Activated B cell treated with CpG ODN at 0.5 μM for 24 hours (primary cell): ENCODE measurements around the gene NRAS. TPM values are rescaled to one million over a fixed set of nuclear protein-coding genes. Genes with fewer than 3 reads are reported as not detected.

Experiments
- ATAC-seq: fragments of 200-7000 bp; cut with Tn5 transposase; one replicate; pipeline ENCODE4 v1.10.0; 2021; ENCODE audit warnings: low read depth, mild to moderate bottlenecking, moderate library complexity
- CTCF ChIA-PET: fragments of 350-600 bp; sonication (Branson Sonifier 250); formaldehyde crosslinking; loops from one replicate; lab custom pipeline; 2021; ENCODE audit warnings: antibody characterized with exemption; lab: Charles Lee
- POLR2A ChIA-PET: fragments of 350-600 bp; sonication (Branson Sonifier 250); formaldehyde crosslinking; loops from one replicate; lab custom pipeline; 2021; ENCODE audit warnings: antibody characterized with exemption; lab: Charles Lee
- DNase-seq: peaks from one replicate; pipeline ENCODE4 v3.0.0; 2022
- H3K27ac Mint-ChIP-seq: one replicate; pipeline ENCODE4 v1.8.0; 2020; ENCODE audit warnings: mixed read lengths
- H3K27me3 Mint-ChIP-seq: one replicate; pipeline ENCODE4 v1.8.0; 2021; ENCODE audit warnings: mixed read lengths
- H3K36me3 Mint-ChIP-seq: one replicate; pipeline ENCODE4 v1.8.0; 2021; ENCODE audit warnings: low read depth, mixed read lengths
- H3K4me1 Mint-ChIP-seq: one replicate; pipeline ENCODE4 v1.8.0; 2021; ENCODE audit warnings: mixed read lengths
- H3K4me3 Mint-ChIP-seq: one replicate; pipeline ENCODE4 v1.8.0; 2020; ENCODE audit warnings: mild to moderate bottlenecking, mixed read lengths
- H3K9me3 Mint-ChIP-seq: one replicate; pipeline ENCODE4 v1.8.0; 2020; ENCODE audit warnings: mixed read lengths
- intact Hi-C: fragments of 100-400 bp; cut with micrococcal nuclease; formaldehyde crosslinking; loops from one replicate; pipeline ENCODE4 v1.15.1; 2024
- total RNA-seq: library from RNA; stranded (reverse); gene quantifications from 2 replicates; pipeline ENCODE4 v1.2.3, GENCODE V29; 2022
- TF ChIP-seq, protein P1 (sequence below): fragments of 200-600 bp; IDR thresholded peaks from one replicate; pipeline ENCODE4 v1.8.0; 2022; ENCODE audit warnings: antibody characterized with exemption, mild to moderate bottlenecking

Gene NRAS
- total RNA-seq, 1 donor from 2014 or later, result 55.5 TPM

DNA sequence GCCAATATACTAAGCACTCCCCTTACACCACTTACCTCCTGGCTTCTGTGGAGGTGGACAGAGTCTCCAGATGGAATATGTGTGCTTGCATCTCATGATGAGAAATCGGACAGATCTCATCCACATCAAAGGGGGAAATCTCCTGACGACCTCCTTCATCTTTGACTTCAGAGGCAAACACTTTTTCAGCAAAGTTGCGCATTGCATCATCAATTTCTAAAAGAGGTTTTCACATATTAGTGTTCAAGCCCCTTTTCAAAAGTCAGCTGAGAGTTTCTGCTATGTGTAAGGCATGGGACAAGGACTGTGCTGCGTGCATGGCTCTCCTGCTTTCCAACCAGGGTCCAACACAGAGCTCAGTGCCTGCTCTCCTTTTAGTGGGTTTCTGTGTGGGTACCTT lies 28.0 kb downstream of the NRAS start:
- ATAC-seq (no peak), DNase-seq (no peak)
- Mint-ChIP-seq H3K4me3 (no peak overlapping the region), H3K9me3 (no peaks in the 10 kb centered on the region), H3K4me1 (no peaks in the 10 kb centered on the region), H3K27me3 (peaks cover 23% of the 10 kb centered on the region), H3K27ac (no peak overlapping the region), H3K36me3 (no peaks in the 10 kb centered on the region)
- ChIA-PET CTCF (no interaction called here), POLR2A (no interaction called here)
- TF ChIP-seq, protein P1, sequence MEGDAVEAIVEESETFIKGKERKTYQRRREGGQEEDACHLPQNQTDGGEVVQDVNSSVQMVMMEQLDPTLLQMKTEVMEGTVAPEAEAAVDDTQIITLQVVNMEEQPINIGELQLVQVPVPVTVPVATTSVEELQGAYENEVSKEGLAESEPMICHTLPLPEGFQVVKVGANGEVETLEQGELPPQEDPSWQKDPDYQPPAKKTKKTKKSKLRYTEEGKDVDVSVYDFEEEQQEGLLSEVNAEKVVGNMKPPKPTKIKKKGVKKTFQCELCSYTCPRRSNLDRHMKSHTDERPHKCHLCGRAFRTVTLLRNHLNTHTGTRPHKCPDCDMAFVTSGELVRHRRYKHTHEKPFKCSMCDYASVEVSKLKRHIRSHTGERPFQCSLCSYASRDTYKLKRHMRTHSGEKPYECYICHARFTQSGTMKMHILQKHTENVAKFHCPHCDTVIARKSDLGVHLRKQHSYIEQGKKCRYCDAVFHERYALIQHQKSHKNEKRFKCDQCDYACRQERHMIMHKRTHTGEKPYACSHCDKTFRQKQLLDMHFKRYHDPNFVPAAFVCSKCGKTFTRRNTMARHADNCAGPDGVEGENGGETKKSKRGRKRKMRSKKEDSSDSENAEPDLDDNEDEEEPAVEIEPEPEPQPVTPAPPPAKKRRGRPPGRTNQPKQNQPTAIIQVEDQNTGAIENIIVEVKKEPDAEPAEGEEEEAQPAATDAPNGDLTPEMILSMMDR, result no peak
- intact Hi-C loops, result no loop called here

DNA sequence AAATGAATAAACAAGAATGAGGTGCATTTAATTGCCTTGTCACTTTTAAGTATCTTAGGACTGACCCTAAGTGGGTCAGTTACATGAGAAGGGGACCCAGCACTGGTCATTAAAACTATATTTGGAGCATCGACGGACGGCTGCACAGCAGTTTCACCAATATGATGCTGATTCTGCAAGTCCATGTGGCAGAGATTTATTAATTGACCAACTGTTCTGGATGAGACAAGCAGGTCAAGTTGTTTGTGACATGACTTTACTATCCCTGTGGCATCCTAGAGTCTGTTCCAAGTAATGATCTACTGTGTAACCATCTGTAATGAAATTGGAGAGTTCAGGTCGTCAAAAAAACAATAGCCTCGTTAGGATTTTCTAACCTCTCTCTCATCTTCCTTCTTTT lies 30.7 kb downstream of the NRAS start:
- no peak for ATAC-seq
- DNase-seq, result no peak
- no peaks in the 10 kb centered on the region for H3K9me3 Mint-ChIP-seq
- H3K27me3 Mint-ChIP-seq, result peaks cover 26% of the 10 kb centered on the region
- no peak overlapping the region for H3K27ac Mint-ChIP-seq
- ChIA-PET POLR2A (no interaction called here), CTCF (no interaction called here)
- H3K36me3 Mint-ChIP-seq, result no peaks in the 10 kb centered on the region
- no peaks in the 10 kb centered on the region for H3K4me1 Mint-ChIP-seq
- no peak overlapping the region for H3K4me3 Mint-ChIP-seq
- TF ChIP-seq, protein P1, result no peak
- intact Hi-C loops, result no loop called here

DNA sequence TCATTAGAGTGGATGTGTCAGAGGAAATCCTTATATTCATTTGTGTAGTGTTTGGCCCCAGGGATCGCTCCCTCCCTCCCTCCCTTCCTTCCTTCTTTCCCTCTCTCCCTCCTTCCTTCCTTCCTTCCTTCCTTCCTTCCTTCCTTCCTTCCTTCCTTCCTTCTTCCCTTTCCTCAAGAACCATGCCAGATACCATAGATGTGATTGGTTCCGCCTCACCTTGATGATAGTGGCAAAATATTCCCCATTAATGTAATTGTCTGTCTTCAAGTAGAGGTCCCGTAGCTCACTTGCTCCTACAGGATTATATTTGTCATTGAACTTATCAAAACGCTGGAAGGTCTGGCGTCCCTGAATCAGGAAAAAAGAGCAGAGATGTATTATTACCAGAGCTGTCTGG lies 38.9 kb downstream of the NRAS start:
- CTCF ChIA-PET, result no interaction called here
- TF ChIP-seq, protein P1, result no peak
- intact Hi-C loops, result no loop called here

DNA sequence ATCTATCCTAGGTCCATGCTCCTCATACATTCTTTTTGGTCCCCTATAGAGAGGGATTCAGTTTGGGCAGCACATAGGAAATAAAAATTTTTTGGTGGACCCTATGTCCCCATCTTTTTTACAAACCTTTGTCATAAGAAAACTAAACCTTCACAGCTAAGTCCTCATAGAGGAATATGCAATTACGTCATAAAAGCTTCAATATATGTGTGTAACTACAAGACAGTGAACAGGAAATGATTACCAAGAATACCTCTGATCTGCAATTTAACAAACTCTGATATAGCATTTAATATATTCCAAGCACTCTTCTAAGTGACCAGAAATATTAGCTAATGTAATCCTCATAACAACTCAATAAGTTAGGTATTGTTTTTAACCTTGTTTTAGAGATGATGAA lies 40.5 kb downstream of the NRAS start:
- DNase-seq (no peak), ATAC-seq (no peak)
- H3K27me3 Mint-ChIP-seq, result peaks cover 35% of the 10 kb centered on the region
- TF ChIP-seq, protein P1, result no peak
- H3K27ac Mint-ChIP-seq, result no peak overlapping the region
- intact Hi-C loops, result no loop called here
- H3K36me3 Mint-ChIP-seq, result no peaks in the 10 kb centered on the region
- H3K9me3 Mint-ChIP-seq, result no peaks in the 10 kb centered on the region
- CTCF ChIA-PET, result no interaction called here
- no peak overlapping the region for H3K4me3 Mint-ChIP-seq
- POLR2A ChIA-PET, result no interaction called here
- no peaks in the 10 kb centered on the region for H3K4me1 Mint-ChIP-seq

More for the DNA sequence above, 38.9 kb downstream of the NRAS start:
- DNase-seq (no peak), ATAC-seq (no peak)
- no peaks in the 10 kb centered on the region for H3K9me3 Mint-ChIP-seq
- peaks cover 35% of the 10 kb centered on the region for H3K27me3 Mint-ChIP-seq
- H3K4me1 Mint-ChIP-seq, result no peaks in the 10 kb centered on the region
- H3K27ac Mint-ChIP-seq, result no peak overlapping the region
- H3K36me3 Mint-ChIP-seq, result no peaks in the 10 kb centered on the region
- H3K4me3 Mint-ChIP-seq, result no peak overlapping the region
- POLR2A ChIA-PET, result no interaction called here

DNA sequence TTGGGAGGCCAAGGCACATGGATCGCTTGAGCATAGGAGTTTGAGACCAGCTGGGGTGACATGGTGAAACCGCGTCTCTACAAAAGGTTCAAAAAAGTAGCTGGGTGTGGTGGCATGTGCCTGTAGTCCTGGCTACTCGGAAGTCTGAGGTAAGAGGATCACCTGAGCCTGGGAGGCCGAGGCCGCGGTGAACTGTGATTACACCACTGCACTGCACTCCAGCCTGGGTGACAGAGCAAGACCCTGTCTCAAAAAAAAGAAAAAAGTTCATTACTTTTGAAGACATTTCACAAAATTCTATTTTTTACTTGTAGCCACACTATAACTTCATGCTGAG lies 44.7 kb downstream of the NRAS start:
- ChIA-PET POLR2A (interaction anchor here (0.6 kb wide), 1 partner anchor 1713 kb away, joined by 7 read pairs; no protein-coding TSS in a partner anchor), CTCF (interaction anchor here (1.5 kb wide), 1 partner anchor 325 kb away, joined by 7 read pairs; no protein-coding TSS in a partner anchor)
- ATAC-seq (no peak), DNase-seq (no peak)
- intact Hi-C loops, result no loop called here
- Mint-ChIP-seq H3K27ac (no peak overlapping the region), H3K36me3 (peaks cover 2% of the 10 kb centered on the region), H3K27me3 (peaks cover 29% of the 10 kb centered on the region), H3K4me1 (peaks cover 10% of the 10 kb centered on the region), H3K9me3 (no peaks in the 10 kb centered on the region), H3K4me3 (no peak overlapping the region)
- TF ChIP-seq, protein P1, result no peak
